Kidney (tissue), 14 donors: Measurements from ENCODE around the gene NAA30. TPM values are rescaled to one million over a fixed set of nuclear protein-coding genes. Genes with fewer than 3 reads are reported as not detected.
"Not testable (repeated sequence)": the region's sequence is repeated elsewhere in the genome, so short reads cannot be mapped to it uniquely, and the experiment has no call there.

Experiments used
- DNase-seq, 5 donors: peaks; one replicate each; pipeline ENCODE4 v3.0.0-alpha.2; 2013 to 2020
- FAIRE-seq: peaks from 2 replicates; lab custom pipeline; 2012; peaks lifted over from hg19 to GRCh38; lab: Jason Lieb, UNC
- H3K27ac ChIP-seq, 2 donors: one replicate each; pipeline ENCODE4 v1.7.0; 2013; ENCODE audit warnings: low read depth in 2 of 2, low read length in 2 of 2, inconsistent platforms in 1 of 2
- H3K27me3 ChIP-seq: one replicate; pipeline ENCODE4 v1.7.1; 2013; ENCODE audit warnings: low read length, inconsistent platforms; ENCODE audit not compliant: control insufficient read depth, insufficient read depth
- H3K36me3 ChIP-seq, 3 donors: one replicate each; pipeline versions ENCODE4 v1.7.0 to v1.7.1; 2013; ENCODE audit warnings: low read length in 3 of 3, control low read depth in 1 of 3, inconsistent platforms in 1 of 3; ENCODE audit not compliant: insufficient read depth in 3 of 3, control insufficient read depth in 2 of 3
- H3K4me1 ChIP-seq, 3 donors: one replicate each; pipeline versions ENCODE4 v1.7.0 to v1.7.1; 2013; ENCODE audit warnings: low read length in 3 of 3, inconsistent platforms in 1 of 3, low read depth in 1 of 3; ENCODE audit not compliant: control insufficient read depth in 2 of 3, insufficient read depth in 2 of 3
- H3K4me3 ChIP-seq, 3 donors: one replicate each; pipeline versions ENCODE4 v1.7.0 to v1.8.1; 2013; ENCODE audit warnings: low read length in 3 of 3, control low read depth in 1 of 3, inconsistent platforms in 1 of 3
- H3K9ac ChIP-seq, 3 donors: one replicate each; pipeline versions ENCODE4 v1.7.0 to v1.7.1; 2013; ENCODE audit warnings: low read length in 3 of 3, control low read depth in 1 of 3, inconsistent platforms in 1 of 3
- H3K9me3 ChIP-seq, 3 donors: one replicate each; pipeline versions ENCODE4 v1.7.0 to v1.7.1; 2013; ENCODE audit warnings: low read length in 3 of 3, control low read depth in 1 of 3, inconsistent platforms in 1 of 3; ENCODE audit not compliant: control insufficient read depth in 2 of 3, insufficient read depth in 1 of 3
- intact Hi-C: fragments of 100-400 bp; cut with DNase I; formaldehyde crosslinking; loops from one replicate; pipeline ENCODE4 v1.11.1; 2022
- polyA plus RNA-seq: library from polyadenylated mRNA; stranded (reverse); fragments of 350-450 nt; fragmentation: Illumina TruSeq; extraction: RNeasy Lipid Tissue Mini Kit (QIAGEN cat#74804); gene quantifications from one replicate; pipeline ENCODE4 v1.2.3, GENCODE V29; 2014; ENCODE audit warnings: low read depth, low replicate concordance; ENCODE audit not compliant: insufficient read depth
- total RNA-seq: library from RNA; stranded (reverse); fragmentation: NEBNext Ultra II Directional; extraction: Animal tissue kit (Norgen Biotek cat#: 25700); gene quantifications from one replicate; pipeline ENCODE4 v1.2.1, GENCODE V29; 2021
- TF ChIP-seq, protein P1 (sequence below): IDR thresholded peaks from 3 replicates; pipeline ENCODE4 v1.5.1; 2012; ENCODE audit warnings: mild to moderate bottlenecking, moderate library complexity, borderline replicate concordance; ENCODE audit not compliant: insufficient read depth; ENCODE audit errors: extremely low read depth
- donor health status: control.
- donor health status: control.
- donor health status: control.
- donor health status: control.
- donor health status: control.
- donor health status: DM: yes; HTN: yes; CAD: no.
- donor health status: Normal renal cell carcinoma (clear cell type).

NAA30 gene
- total and polyA plus RNA-seq, 2 donors from 2014 or later = 9.2 to 17.1 TPM

DNA sequence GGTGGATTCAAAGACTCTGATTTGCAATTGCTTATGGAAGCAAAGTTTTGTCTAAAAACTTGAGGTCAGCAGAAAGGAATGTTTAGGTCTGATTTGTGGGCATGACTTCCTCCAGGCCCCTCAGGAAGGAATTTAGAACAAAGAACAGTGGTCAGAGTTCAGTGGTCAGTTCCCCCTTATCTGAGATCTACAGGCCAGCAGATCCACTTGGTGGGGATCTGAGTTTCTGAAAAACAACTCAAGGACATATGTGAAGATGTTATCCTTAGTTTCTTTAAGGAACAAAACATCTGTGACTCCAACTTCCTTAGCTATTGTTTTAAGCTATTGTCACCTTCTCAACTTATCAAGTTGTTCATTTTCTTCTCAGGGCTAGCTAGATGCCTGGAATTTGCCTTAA, 28.0 kb upstream of the NAA30 start:
- no peak for FAIRE-seq
- no peak overlapping the region for H3K9ac ChIP-seq

DNA sequence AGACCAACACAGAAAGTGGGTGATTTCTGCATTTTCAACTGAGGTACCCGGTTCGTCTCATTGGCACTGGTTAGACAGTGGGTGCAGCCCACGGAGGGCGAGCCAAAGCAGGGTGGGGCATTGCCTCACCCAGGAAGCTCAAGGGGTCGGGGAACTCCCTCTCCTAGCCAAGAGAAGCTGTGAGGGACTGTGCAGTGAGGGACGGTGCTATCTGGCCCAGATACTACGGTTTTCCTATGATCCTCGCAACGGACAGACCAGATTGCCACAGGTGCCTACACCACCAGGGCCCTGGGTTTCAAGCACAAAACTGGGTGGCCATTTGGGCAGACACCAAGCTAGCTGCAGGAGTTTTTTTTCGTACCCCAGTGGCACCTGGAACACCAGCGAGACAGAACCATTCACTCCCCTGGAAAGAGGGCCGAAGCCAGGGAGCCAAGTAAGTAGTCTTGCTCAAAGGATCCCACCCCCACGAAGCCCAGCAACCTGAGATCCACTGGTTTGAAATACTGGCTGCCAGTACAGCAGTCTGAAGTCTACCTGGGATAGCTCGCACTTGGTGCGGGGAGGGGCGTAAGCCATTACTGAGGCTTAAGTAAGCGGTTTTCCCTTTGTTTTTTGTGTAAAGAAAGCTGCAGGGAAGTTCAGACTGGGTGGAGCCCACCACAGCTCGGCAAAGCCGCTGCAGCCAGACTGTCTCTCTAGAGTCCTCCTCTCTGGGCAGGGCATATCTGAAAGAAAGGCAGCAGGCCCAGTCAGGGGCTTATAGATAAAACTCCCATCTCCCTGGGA, 25.5 kb upstream of the NAA30 start:
- Histone ChIP-seq H3K27me3 (no peaks in the 10 kb centered on the region), H3K36me3 (no peaks in the 10 kb centered on the region), H3K4me1 (no peaks in the 10 kb centered on the region), H3K4me3 (no peak overlapping the region), H3K27ac (no peak overlapping the region), H3K9ac (no peak overlapping the region), H3K9me3 (no peaks in the 10 kb centered on the region)
- intact Hi-C loops = no loop called here
- DNase-seq = no peak
- TF ChIP-seq, protein P1, sequence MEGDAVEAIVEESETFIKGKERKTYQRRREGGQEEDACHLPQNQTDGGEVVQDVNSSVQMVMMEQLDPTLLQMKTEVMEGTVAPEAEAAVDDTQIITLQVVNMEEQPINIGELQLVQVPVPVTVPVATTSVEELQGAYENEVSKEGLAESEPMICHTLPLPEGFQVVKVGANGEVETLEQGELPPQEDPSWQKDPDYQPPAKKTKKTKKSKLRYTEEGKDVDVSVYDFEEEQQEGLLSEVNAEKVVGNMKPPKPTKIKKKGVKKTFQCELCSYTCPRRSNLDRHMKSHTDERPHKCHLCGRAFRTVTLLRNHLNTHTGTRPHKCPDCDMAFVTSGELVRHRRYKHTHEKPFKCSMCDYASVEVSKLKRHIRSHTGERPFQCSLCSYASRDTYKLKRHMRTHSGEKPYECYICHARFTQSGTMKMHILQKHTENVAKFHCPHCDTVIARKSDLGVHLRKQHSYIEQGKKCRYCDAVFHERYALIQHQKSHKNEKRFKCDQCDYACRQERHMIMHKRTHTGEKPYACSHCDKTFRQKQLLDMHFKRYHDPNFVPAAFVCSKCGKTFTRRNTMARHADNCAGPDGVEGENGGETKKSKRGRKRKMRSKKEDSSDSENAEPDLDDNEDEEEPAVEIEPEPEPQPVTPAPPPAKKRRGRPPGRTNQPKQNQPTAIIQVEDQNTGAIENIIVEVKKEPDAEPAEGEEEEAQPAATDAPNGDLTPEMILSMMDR = no peak
- no peak for FAIRE-seq

More for the DNA sequence above, 28.0 kb upstream of the NAA30 start:
- Histone ChIP-seq H3K36me3 (no peaks in the 10 kb centered on the region), H3K9me3 (no peaks in the 10 kb centered on the region), H3K27ac (no peak overlapping the region), H3K4me1 (no peaks in the 10 kb centered on the region), H3K4me3 (no peak overlapping the region), H3K27me3 (no peaks in the 10 kb centered on the region)
- DNase-seq = peak in 3 of 5 donors; percentile 11 to 40 (median 30)
- intact Hi-C loops = no loop called here
- TF ChIP-seq, protein P1 = no peak

DNA sequence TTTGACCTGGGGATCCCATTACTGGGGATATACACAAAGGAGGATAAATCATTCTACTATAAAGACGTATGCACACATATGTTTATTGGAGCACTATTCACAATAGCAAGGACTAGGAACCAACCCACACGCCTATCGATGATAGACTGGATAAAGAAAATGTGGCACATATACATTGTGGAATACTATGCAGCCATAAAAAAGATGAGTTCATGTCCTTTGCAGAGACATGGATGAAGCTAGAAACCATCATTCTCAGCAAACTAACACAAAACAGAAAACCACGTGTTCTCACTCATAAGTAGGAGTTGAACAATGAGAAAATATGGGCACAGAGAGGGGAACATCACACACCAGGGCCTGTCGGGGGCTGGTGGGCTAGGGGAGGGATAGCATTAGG, 20.2 kb upstream of the NAA30 start:
- intact Hi-C loops, H3K36me3 ChIP-seq, H3K4me1 ChIP-seq, DNase-seq, H3K4me3 ChIP-seq, H3K9me3 ChIP-seq, FAIRE-seq, H3K27me3 ChIP-seq, H3K9ac ChIP-seq, H3K27ac ChIP-seq: not testable (repeated sequence)

DNA sequence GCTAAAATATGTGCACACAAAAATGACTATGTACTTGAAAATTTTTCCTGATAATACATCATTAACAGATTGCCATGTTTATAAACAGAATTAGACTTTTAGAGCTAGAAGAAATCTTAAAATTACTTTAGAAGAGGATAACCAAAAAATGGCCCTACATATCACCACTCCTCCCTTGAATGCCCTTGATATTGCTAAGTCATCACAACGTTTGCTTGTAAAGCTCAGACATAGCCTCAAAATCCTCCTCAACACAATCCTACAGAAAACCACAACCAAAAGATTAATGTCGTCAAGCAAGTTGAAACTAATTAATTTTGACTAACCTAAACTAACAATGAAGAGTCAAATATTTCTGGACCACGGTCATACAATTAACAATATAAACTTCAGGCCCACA, 19.4 kb upstream of the NAA30 start:
- no peaks in the 10 kb centered on the region for H3K36me3 ChIP-seq
- no peak overlapping the region for H3K9ac ChIP-seq
- TF ChIP-seq, protein P1 = no peak
- no peak overlapping the region for H3K4me3 ChIP-seq
- no peaks in the 10 kb centered on the region for H3K27me3 ChIP-seq
- no peak for FAIRE-seq
- intact Hi-C loops = no loop called here
- DNase-seq = no peak
- no peaks in the 10 kb centered on the region for H3K4me1 ChIP-seq
- no peaks in the 10 kb centered on the region for H3K9me3 ChIP-seq
- H3K27ac ChIP-seq = no peak overlapping the region
